Natural killer cell treated with Interleukin-12 subunit alpha and Interleukin-12 subunit beta and Interleukin-15 and Interleukin-18, amount 100 ng/mL, for 72 hours (primary cell): ENCODE measurements around the gene APIP. TPM values are rescaled to one million over a fixed set of nuclear protein-coding genes. Genes with fewer than 3 reads are reported as not detected.

ENCODE experiments used
- ATAC-seq, 2 donors: fragments of 150-1000 bp; cut with Tn5 transposase in 1 of 2; sonication (Bioruptor Pico), chemical (Tn5 transposase) in 1 of 2; 2 replicates each; pipeline ENCODE4 v1.10.0; 2021
- DNase-seq: peaks from one replicate; pipeline ENCODE4 v3.0.0; 2022; ENCODE audit warnings: low spot score
- H3K27ac Mint-ChIP-seq, 2 donors: 1 replicate in 1 of 2; 2 replicates in 1 of 2; pipeline ENCODE4 v1.8.0; 2022; ENCODE audit warnings: mixed read lengths in 2 of 2, mild to moderate bottlenecking in 1 of 2, moderate library complexity in 1 of 2
- H3K27me3 Mint-ChIP-seq, 2 donors: 1 replicate in 1 of 2; 2 replicates in 1 of 2; pipeline ENCODE4 v1.8.0; 2022; ENCODE audit warnings: mixed read lengths in 2 of 2
- H3K36me3 Mint-ChIP-seq: one replicate; pipeline ENCODE4 v1.8.0; 2022; ENCODE audit warnings: mixed read lengths
- H3K4me1 Mint-ChIP-seq, 2 donors: 1 replicate in 1 of 2; 2 replicates in 1 of 2; pipeline ENCODE4 v1.8.0; 2022; ENCODE audit warnings: low read depth in 2 of 2, mixed read lengths in 2 of 2, mild to moderate bottlenecking in 1 of 2
- H3K4me3 Mint-ChIP-seq: one replicate; pipeline ENCODE4 v1.8.0; 2022; ENCODE audit warnings: mixed read lengths
- H3K9me3 Mint-ChIP-seq: 2 replicates; pipeline ENCODE4 v1.8.0; 2022; ENCODE audit warnings: mixed read lengths
- total RNA-seq, 2 donors: library from RNA; stranded (reverse); gene quantifications; one replicate each; pipeline ENCODE4 v1.2.3, GENCODE V29; 2022

APIP gene
- total RNA-seq, 2 donors from 2014 or later, result 26.0 to 28.4 TPM

DNA sequence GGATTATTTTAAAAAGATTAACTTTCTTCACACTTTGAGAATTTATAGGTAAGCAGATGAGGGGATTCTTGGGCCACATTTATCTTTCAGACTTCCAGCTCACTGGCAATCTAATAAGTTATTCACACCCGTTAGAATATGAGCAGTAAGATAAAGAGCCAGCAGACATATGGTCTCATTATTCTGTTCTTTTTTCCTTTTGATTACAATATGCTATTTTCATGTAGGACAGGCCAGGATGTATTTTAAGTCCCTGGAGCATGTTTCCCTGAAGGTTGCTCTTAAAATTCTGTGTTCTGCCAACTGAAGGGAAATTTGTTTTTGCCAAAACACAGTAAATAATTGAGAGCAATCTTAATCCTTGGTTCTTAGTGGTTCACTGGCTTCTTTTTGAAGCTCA lies 22.4 kb upstream of the APIP start:
- Mint-ChIP-seq H3K9me3 (no peaks in the 10 kb centered on the region), H3K4me3 (no peak overlapping the region), H3K27me3 (no peaks in the 10 kb centered on the region), H3K36me3 (peaks cover 9% of the 10 kb centered on the region), H3K4me1 (peaks cover 19 to 23% of the 10 kb centered on the region in 2 donors), H3K27ac (no peak overlapping the region)
- ATAC-seq (no peak), DNase-seq (no peak)

DNA sequence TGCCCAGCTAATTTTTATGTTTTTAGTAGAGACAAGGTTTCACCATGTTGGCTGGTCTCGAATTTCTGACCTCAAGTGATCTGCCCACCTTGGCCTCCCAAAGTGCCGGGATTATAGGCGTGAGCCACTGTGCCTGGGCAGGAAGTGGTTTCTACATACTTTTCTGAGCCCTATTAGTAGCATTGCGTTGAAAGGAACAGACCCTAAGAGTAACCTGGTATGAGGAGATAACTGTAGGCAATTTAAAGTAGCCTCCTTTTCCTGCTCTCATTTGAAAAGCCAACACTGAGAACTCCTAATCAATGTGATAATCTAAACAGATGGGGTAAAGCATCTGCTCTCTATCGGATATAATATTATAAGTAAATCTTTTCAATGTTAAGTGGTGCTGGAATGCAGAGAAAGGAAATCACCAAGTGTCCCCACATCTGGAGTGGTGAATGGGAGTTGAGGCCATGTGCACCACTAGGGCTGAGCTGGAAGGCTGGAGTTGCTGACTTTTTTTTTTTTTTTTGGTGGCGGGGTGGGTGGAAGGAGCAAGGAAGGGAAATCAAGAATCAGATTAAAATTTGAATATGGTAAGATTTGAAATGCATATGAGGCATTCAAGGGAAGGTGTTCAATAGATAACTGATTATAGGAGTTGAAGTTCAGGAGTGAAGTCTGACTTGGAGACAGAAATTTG lies 20.9 kb upstream of the APIP start:
- ATAC-seq (no peak), DNase-seq (no peak)
- peaks cover 19 to 22% of the 10 kb centered on the region in 2 donors for H3K4me1 Mint-ChIP-seq
- no peaks in the 10 kb centered on the region for H3K27me3 Mint-ChIP-seq
- no peaks in the 10 kb centered on the region for H3K9me3 Mint-ChIP-seq
- no peak overlapping the region for H3K27ac Mint-ChIP-seq
- H3K36me3 Mint-ChIP-seq, result peaks cover 15% of the 10 kb centered on the region
- no peak overlapping the region for H3K4me3 Mint-ChIP-seq

DNA sequence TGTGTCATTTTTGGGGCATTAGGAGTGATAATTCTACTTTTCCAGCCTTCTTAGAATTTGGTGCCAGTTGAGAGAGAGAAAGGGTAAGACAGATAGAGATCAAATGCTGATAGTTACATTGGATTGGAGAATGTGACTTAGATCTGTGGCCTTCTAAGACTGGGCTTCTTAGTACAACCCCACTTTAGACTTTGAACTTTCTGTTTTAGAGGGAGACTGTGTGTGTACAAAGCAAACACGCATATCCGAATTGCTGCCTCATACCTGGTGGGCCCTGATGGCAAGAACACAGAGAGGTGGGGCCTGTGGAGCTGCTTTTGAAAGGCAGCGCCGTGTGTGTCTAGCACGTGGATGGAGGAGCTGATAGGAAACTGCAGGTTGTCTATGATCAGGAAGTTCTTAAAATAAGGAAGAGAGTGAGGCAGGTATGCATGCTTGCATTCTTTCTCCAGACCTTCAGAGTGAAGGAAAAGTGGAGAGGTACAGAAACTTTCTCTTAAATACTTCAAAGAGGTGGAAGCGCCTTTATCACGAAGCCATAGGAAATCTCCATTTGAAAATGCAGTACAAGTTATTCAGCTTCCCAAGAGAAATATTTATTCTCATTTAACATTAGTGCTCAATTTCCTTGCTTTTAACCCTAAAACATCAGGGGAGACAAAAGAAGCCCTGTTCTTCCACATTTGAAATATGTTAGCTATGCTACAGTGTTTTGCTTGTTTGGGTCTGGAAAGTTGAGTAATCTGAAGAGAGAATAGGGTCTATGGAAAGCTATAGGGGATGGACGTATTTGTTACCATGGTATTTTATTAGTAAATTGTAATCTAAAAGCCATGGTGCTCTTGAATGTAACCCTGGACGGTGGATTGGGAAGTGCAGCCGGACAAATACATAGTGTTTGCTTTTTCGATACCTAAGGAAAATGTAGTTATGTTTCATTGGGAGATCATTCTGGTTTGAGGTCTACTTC lies 13.9 kb upstream of the APIP start:
- Mint-ChIP-seq H3K4me3 (no peak overlapping the region), H3K4me1 (peaks cover 5 to 18% of the 10 kb centered on the region in 2 donors), H3K27me3 (no peaks in the 10 kb centered on the region), H3K27ac (no peak overlapping the region), H3K9me3 (no peaks in the 10 kb centered on the region), H3K36me3 (peaks cover 6% of the 10 kb centered on the region)
- ATAC-seq (no peak), DNase-seq (no peak)

DNA sequence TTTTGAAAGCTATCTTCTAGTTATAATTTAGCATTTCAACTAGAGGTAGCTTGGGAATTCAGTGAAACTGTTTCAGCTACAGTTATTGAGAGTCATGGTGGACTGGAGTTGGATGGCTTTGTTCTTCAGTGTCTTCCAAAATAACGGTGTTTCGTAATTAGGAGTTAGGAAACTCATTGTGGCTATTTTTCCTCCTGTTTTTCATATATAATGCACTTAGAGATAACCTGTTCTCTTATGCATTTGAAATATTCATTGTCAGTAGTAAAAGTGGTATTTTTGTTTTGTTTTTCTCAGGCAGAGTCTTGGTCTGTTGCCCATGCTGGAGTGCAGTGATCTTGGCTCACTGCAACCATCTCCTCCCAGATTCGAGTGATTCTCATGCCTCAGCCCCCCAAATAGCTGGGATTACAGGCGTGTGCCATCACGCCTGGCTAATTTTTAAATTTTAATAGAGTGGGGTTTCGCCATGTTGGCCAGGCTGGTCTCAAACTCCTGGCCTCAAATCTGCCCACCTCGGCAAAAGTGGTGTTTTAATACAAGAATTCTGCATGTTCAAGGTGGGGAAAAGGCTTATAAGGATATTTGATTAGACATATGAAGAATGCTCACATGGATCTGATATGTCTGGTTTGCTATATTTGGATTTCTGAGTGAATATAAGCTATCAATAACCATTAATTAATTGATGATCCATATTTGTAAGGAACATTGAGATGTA lies 12.9 kb upstream of the APIP start:
- Mint-ChIP-seq H3K36me3 (peaks cover 6% of the 10 kb centered on the region), H3K4me1 (peaks cover 7 to 18% of the 10 kb centered on the region in 2 donors), H3K27me3 (no peaks in the 10 kb centered on the region), H3K9me3 (no peaks in the 10 kb centered on the region), H3K4me3 (no peak overlapping the region), H3K27ac (no peak overlapping the region)
- ATAC-seq (no peak), DNase-seq (no peak)

DNA sequence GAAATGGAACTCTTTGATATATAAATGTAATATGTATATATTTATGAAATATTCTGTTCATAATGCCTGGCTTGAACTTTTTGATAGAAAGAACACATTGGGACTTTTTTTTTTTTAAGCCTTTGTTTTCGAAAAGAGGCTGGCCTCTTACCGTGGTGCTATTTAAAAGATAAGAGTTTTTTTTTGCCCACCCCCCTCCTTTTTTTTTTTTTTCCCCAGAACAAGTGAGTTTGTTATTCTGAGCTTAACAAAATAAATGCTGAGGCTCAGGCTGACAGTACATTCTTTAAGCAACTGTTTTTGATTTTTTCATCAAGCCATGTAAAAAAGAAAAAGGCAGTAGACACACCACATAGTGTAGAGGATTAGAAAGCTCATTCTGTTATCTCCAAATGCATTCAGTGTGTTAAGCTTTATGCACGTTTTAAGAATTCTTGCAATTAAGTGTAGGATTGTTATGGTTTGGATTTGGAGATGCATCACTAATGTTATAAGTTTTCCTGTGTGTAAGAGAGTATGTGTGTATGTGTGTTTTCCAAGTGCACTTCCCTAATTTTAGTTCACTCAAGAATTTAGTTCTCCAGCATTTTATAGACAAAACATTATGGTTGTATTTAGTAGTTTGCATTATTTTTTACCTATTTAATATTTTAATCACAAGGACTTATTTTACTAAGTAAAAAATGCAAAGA lies 12.2 kb upstream of the APIP start:
- ATAC-seq, result no peak
- no peak overlapping the region for H3K27ac Mint-ChIP-seq
- peaks cover 6% of the 10 kb centered on the region for H3K36me3 Mint-ChIP-seq
- no peaks in the 10 kb centered on the region for H3K27me3 Mint-ChIP-seq
- peaks cover 7 to 18% of the 10 kb centered on the region in 2 donors for H3K4me1 Mint-ChIP-seq
- no peak for DNase-seq
- no peak overlapping the region for H3K4me3 Mint-ChIP-seq
- H3K9me3 Mint-ChIP-seq, result no peaks in the 10 kb centered on the region

DNA sequence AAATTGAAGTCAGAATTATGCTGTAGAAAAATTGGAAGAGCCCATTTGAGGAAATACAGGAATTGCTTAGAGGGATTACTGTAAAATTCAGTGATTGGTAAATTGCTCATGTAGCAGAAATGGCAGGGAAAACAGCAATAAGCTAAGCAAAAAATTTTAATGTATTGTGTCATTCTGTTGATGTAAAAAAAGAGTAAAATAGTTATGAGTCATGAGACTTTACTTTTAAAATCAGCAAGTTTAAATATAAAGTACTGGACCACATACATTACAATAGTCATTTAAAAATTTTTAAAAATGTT lies 10.6 kb upstream of the APIP start:
- Mint-ChIP-seq H3K27me3 (no peaks in the 10 kb centered on the region), H3K36me3 (no peaks in the 10 kb centered on the region), H3K4me3 (no peak overlapping the region), H3K4me1 (peaks cover 7 to 18% of the 10 kb centered on the region in 2 donors), H3K9me3 (no peaks in the 10 kb centered on the region), H3K27ac (no peak overlapping the region)
- no peak for DNase-seq
- ATAC-seq, result no peak

DNA sequence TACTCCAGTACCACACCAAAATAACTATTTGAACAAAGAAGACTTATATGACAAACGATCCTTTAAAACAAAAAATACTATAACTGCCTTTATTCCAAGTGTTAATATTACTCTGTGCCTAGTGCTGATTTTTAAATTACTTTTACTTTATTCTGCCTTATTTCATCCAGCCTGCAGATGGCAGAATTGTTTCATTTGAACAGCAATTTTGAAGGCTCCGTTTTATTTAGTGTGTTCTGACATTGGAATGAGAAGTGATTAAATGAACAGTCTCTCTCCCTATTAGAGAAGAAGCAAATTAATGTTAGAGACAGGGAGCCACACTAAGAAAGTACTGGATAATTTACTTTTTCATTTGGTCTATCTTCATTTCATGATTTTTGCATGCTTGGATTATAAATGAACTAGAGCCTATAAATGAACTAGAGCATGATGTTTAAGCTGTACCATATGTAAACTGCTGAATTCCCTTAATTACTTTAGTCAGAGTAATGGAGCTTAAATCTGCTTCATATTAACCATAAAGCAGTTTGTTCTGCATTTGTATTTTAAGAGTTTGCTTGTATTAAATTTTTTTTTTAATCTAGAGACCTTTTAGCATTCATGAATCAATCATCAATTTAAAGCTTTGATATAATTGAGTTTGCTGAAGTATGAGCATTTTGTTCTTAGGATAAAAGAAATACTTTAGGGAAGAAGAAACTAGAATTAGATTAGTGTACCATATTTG lies 10.1 kb upstream of the APIP start:
- DNase-seq, result no peak
- no peak for ATAC-seq
- H3K36me3 Mint-ChIP-seq, result no peaks in the 10 kb centered on the region
- H3K27ac Mint-ChIP-seq, result no peak overlapping the region
- no peaks in the 10 kb centered on the region for H3K27me3 Mint-ChIP-seq
- H3K9me3 Mint-ChIP-seq, result no peaks in the 10 kb centered on the region
- H3K4me3 Mint-ChIP-seq, result no peak overlapping the region
- H3K4me1 Mint-ChIP-seq, result peaks cover 7 to 18% of the 10 kb centered on the region in 2 donors

DNA sequence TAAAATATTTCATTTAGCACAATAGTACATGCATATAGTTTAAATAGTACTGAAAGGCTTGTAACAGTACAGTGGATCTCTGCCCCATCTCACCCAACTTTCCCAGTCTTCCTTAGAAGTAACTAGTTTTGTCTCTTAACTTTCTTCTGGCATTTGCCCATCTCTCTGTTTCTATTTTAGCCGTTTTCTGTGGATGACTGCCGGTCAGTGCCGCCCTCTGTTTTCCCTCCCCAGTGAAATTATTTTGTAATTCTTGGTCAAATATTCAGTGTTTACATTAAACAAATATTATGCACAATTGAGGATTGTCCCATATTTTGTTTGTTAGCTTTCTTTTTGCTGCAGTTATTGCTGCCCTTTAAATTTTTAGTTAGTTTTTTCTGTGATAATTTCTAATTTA lies 8.5 kb upstream of the APIP start:
- Mint-ChIP-seq H3K36me3 (no peaks in the 10 kb centered on the region), H3K9me3 (no peaks in the 10 kb centered on the region), H3K4me1 (peaks cover 5 to 17% of the 10 kb centered on the region in 2 donors), H3K4me3 (no peak overlapping the region), H3K27ac (peak overlapping the region in 1 of 2 donors; percentile 14), H3K27me3 (no peaks in the 10 kb centered on the region)
- no peak for ATAC-seq
- DNase-seq, result no peak

DNA sequence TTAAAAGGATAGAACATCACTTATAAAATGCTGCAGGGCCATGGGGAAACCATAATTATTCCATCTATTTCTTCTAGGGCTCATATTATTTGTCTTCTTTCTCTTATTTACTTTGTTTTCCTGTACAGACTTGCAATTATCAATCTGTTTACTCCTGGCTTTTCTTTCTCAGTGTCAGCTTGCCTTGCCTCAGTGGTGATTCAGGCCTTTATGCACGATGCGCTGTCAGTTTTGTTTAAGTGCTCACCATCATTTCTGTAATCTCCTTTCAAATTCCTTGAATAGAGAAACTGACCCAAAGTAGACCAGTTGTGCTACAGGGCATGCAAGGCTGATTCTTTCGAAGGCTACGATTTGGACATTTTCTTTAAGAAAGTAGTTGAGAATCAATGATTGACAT lies 5.0 kb upstream of the APIP start:
- Mint-ChIP-seq H3K27me3 (no peaks in the 10 kb centered on the region), H3K4me1 (peaks cover 16 to 29% of the 10 kb centered on the region in 2 donors), H3K27ac (peak overlapping the region in 1 of 2 donors; percentile 3), H3K9me3 (no peaks in the 10 kb centered on the region), H3K4me3 (no peak overlapping the region), H3K36me3 (no peaks in the 10 kb centered on the region)
- ATAC-seq (no peak), DNase-seq (no peak)

DNA sequence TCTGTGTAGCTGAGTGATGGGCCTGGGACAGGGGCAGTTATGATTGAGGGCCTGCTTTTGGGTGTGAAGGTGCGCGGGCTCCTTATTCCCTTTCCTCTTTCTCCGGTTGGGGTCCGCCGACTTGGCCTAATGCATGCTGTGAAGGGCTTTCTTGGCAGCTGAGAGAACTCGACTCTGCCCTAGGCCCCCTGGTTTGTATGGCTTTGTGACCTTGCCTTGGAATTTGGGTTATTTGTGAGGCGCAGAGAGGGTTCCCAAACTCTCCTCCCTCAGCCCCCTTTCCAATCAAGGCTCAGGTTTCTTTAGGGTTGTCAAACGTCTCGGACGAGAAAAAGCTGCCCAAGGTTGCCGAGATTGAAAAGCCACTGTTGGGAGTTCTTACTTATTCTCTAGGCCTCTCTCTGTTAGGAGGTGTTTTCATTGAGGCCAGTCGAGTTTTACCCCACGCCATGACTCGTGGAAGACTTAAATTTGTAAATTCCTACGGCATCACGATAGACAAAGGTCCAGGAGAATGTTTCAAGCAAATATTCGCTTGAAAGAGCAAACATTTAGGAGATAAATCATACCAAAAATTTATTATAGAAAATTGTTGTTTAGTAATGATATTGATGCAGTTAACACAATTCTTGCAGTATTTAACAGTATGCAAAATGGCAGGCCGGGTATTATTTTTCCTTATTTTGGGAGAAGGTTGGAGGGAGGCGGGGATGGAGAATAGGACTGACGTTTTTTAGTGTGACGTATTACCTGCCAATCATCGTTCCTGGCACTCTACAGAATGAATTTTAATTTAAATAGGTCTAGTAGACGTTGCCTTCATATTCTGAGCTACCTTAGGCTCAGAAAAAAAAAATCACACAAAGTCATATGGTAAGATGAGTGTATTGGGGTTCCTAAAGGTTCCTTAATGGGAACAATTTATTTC lies 928 bp upstream of the APIP start:
- Mint-ChIP-seq H3K4me3 (peak overlapping the region; percentile 98), H3K36me3 (no peaks in the 10 kb centered on the region), H3K27me3 (no peaks in the 10 kb centered on the region), H3K27ac (peak overlapping the region; percentile 83 to 94), H3K9me3 (no peaks in the 10 kb centered on the region), H3K4me1 (peaks cover 27 to 42% of the 10 kb centered on the region in 2 donors)
- DNase-seq (no peak), ATAC-seq (no peak)

DNA sequence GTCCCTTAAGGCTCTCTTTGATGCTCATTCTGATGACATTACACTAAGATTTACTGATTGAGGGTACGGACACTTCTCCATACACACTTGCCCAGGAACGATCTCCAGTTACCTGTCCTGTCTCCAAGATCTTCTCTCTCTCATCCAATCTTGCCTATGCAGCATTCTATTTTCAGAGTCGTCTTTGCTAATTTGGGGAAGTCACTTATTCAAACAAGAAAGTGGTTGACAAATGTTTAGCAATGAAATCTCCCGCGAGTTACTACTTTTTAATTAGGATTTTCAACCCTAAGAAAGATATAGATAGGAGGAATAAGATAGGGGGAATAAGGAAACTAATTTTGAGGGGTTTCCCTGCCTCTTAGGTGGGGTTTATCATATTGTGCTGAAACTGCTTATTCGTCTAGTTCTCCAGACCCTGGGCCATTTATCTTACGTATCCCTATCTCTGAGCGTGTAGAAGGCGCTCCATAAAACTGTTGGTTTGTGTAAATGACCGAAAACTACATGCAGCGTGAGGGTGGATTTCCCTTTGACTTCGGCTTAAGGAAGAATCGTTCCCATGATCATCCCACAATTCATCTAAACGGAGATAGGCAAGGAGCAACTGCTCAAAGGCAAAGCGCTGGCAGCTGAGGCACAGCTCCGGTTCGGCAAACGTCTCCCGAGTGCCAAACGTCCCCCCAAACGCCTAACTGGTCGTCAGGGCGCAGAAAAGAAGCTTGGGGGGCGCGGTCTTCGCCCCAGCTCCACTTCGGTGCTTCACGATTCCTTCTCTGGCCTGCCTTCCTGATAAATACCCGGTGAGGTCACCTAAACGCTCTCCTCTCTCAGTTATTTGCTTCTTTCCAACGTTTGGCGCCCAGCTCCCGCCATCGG lies 804 bp downstream of the APIP start:
- H3K27ac Mint-ChIP-seq, result peak overlapping the region; percentile 83 to 94
- peaks cover 27 to 42% of the 10 kb centered on the region in 2 donors for H3K4me1 Mint-ChIP-seq
- no peaks in the 10 kb centered on the region for H3K27me3 Mint-ChIP-seq
- H3K36me3 Mint-ChIP-seq, result no peaks in the 10 kb centered on the region
- H3K4me3 Mint-ChIP-seq, result peak overlapping the region; percentile 98
- DNase-seq, result peak; percentile 62
- ATAC-seq, result no peak
- H3K9me3 Mint-ChIP-seq, result no peaks in the 10 kb centered on the region
